HepG2 (cell line): Measurements from ENCODE around the gene DHFR2. TPM values are rescaled to one million over a fixed set of nuclear protein-coding genes. Genes with fewer than 3 reads are reported as not detected.

Experiments used
- ATAC-seq: fragments of 200-7000 bp; cut with Tn5 transposase; 3 replicates; pipeline ENCODE4 v1.9.1; 2020; ENCODE audit warnings: mild to moderate bottlenecking, moderate library complexity
- BruUV-seq: library from RNA; stranded (reverse); fragments of 400-500 nt; replicated peaks from 2 replicates; lab custom pipeline; 2021; lab: Mats Ljungman, UMichigan
- CTCF ChIA-PET: fragments of 300-600 bp; formaldehyde crosslinking; extraction: SDS; loops from one replicate; lab custom pipeline; 2021; ENCODE audit warnings: low total read pairs, inconsistent platforms, low intra/inter-chr PET ratio; lab: Yijun Ruan, JAX
- POLR2A ChIA-PET: fragments of 350-600 bp; sonication (Branson Sonifier 250); formaldehyde crosslinking; loops from one replicate; lab custom pipeline; 2020; ENCODE audit warnings: antibody characterized with exemption, inconsistent platforms; lab: Yijun Ruan, JAX
- DNase-seq: peaks from one replicate; pipeline ENCODE4 v3.0.0-alpha.2; 2015; ENCODE audit warnings: low spot score
- FAIRE-seq: peaks from 3 replicates; lab custom pipeline; 2011; peaks lifted over from hg19 to GRCh38; lab: Jason Lieb, UNC
- H2AFZ ChIP-seq: one replicate; pipeline ENCODE4 v1.6.1; 2011; ENCODE audit warnings: low read length, inconsistent platforms
- H3K27ac ChIP-seq: fragments of 300-600 bp; 3 replicates; pipeline ENCODE4 v1.8.0; 2011; ENCODE audit warnings: mixed run types, mild to moderate bottlenecking, mixed read lengths, low read length, inconsistent platforms; ENCODE audit not compliant: insufficient read depth; ENCODE audit errors: extremely low read length
- H3K27me3 ChIP-seq, 2 experiments: fragments of 200-600 bp in 1 of 2; 2 replicates in 1 of 2; 3 replicates in 1 of 2; pipeline versions ENCODE4 v1.6.0 to v1.8.0; 2011; ENCODE audit warnings: low read length in 2 of 2, mild to moderate bottlenecking in 2 of 2, moderate library complexity in 2 of 2, inconsistent platforms in 1 of 2; ENCODE audit not compliant: insufficient read depth in 2 of 2, control insufficient read depth in 1 of 2
- H3K36me3 ChIP-seq, 2 experiments: fragments of 200-600 bp in 1 of 2; replicated peaks in 1 of 2; 2 replicates in 1 of 2; 3 replicates in 1 of 2; pipeline versions ENCODE4 v1.5.1 to v1.8.0; 2011; ENCODE audit warnings: low read length in 2 of 2, inconsistent platforms in 1 of 2; ENCODE audit not compliant: insufficient read depth in 2 of 2, control insufficient read depth in 1 of 2
- H3K4me1 ChIP-seq: 2 replicates; pipeline ENCODE4 v1.5.1; 2012; ENCODE audit warnings: low read length, inconsistent platforms; ENCODE audit not compliant: insufficient read depth
- H3K4me2 ChIP-seq: 2 replicates; pipeline ENCODE4 v1.6.0; 2011; ENCODE audit warnings: low read depth, low read length, inconsistent platforms
- H3K4me3 ChIP-seq, 3 experiments: fragments of 200-600 bp in 1 of 3; sonication (generic), shearing (Covaris generic) in 1 of 3; replicated peaks in 1 of 3; 2 replicates each; pipeline ENCODE4 v1.5.1; 2011 to 2016; ENCODE audit warnings: low read length in 3 of 3, inconsistent platforms in 2 of 3, low read depth in 2 of 3, mild to moderate bottlenecking in 2 of 3, control low read depth in 1 of 3, mixed read lengths in 1 of 3; ENCODE audit not compliant: insufficient read depth in 1 of 3
- H3K79me2 ChIP-seq: one replicate; pipeline ENCODE4 v1.6.1; 2011; ENCODE audit warnings: low read length, inconsistent platforms; ENCODE audit not compliant: insufficient read depth
- H3K9ac ChIP-seq: 2 replicates; pipeline ENCODE4 v1.6.0; 2011; ENCODE audit warnings: mild to moderate bottlenecking, low read depth, low read length, inconsistent platforms; ENCODE audit not compliant: insufficient read depth
- H3K9me3 ChIP-seq: 2 replicates; pipeline ENCODE4 v1.5.1; 2012; ENCODE audit warnings: mild to moderate bottlenecking, low read length
- H4K20me1 ChIP-seq: 2 replicates; pipeline ENCODE4 v1.6.0; 2011; ENCODE audit warnings: inconsistent platforms, mild to moderate bottlenecking, low read length, moderate library complexity; ENCODE audit not compliant: insufficient read depth
- NFRKB ChIP-seq: fragments of 450-650 bp; IDR thresholded peaks from 2 replicates; pipeline ENCODE4 v1.6.1; 2017
- THAP11 ChIP-seq: IDR thresholded peaks from 2 replicates; pipeline ENCODE4 v1.6.1; 2016; ENCODE audit warnings: missing biosample characterization, missing genetic modification reagents
- ZHX2 ChIP-seq, 2 experiments: sonication (generic) in 1 of 2; formaldehyde crosslinking in 1 of 2; IDR thresholded peaks; 2 replicates each; pipeline versions ENCODE4 v1.6.1 to v1.9.0; 2014 to 2022; ENCODE audit warnings: antibody characterized with exemption in 1 of 2, borderline replicate concordance in 1 of 2, inconsistent platforms in 1 of 2, low read depth in 1 of 2, missing genetic modification reagents in 1 of 2
- ZNF180 ChIP-seq: sonication (generic); formaldehyde crosslinking; IDR thresholded peaks from 2 replicates; pipeline ENCODE4 v1.4.0; 2020; ENCODE audit warnings: low read depth, missing genetic modification reagents, borderline replicate concordance
- ZNF496 ChIP-seq: sonication (generic); formaldehyde crosslinking; IDR thresholded peaks from 2 replicates; pipeline ENCODE4 v1.8.1; 2023; ENCODE audit warnings: mild to moderate bottlenecking, moderate library complexity, missing genetic modification reagents; ENCODE audit not compliant: insufficient replicate concordance
- ZNF597 ChIP-seq: sonication (generic); formaldehyde crosslinking; IDR thresholded peaks from 2 replicates; pipeline ENCODE4 v1.5.0; 2020; ENCODE audit warnings: missing genetic modification reagents
- ZSCAN5A ChIP-seq: sonication (generic); formaldehyde crosslinking; IDR thresholded peaks from 2 replicates; pipeline ENCODE4 v1.8.0; 2022; ENCODE audit warnings: mild to moderate bottlenecking, missing genetic modification reagents, borderline replicate concordance
- WGBS: methylation state at CpG from one replicate; pipeline ENCODE4 v1.1.6; 2017; ENCODE audit warnings: low lambda C conversion rate; 5-methylcytosine and 5-hydroxymethylcytosine counted together
- in situ Hi-C: cut with HindIII; loops from 2 replicates; pipeline ENCODE4 v1.10.0; 2017; ENCODE audit warnings: low pct_unique_long_range_greater_than_20kb; ENCODE audit not compliant: extremely low pct_ligation_motif_present
- intact Hi-C: fragments of 100-400 bp; cut with micrococcal nuclease; formaldehyde crosslinking; loops from one replicate; pipeline ENCODE4 v1.10.0; 2022; ENCODE audit not compliant: unreplicated experiment
- polyA plus RNA-seq, 8 experiments: library from polyadenylated mRNA; depleted of rRNA in 3 of 8; stranded (reverse) in 7 of 8; unstranded in 1 of 8; fragments of >200 nt; fragmentation: Illumina TruSeq in 4 of 8; extraction: Trizol in 4 of 8; gene quantifications; 2 replicates each; pipeline versions ENCODE4 v1.2.1 to v1.2.3, GENCODE V29; 2011 to 2016; ENCODE audit warnings: low read depth in 4 of 8, missing spikeins in 1 of 8, mixed read lengths in 1 of 8; ENCODE audit not compliant: insufficient read depth in 1 of 8
- total RNA-seq, 5 experiments: library from RNA; depleted of rRNA; stranded (reverse); fragments of >200 nt; fragmentation: Illumina TruSeq; extraction: Trizol; gene quantifications; 2 replicates each; pipeline ENCODE4 v1.2.3, GENCODE V29; 2016; ENCODE audit warnings: low read depth in 1 of 5

DHFR2 gene
- total and polyA plus RNA-seq, 2 of the 13 experiments (the other 11 are each of a cell fraction or from before 2014, with no cell fraction given) = 1.4 to 4.6 TPM

- no peak for ATAC-seq
- no peak for DNase-seq
- in situ Hi-C loops (no loop called here), intact Hi-C loops (no loop called here)
- Histone ChIP-seq H4K20me1 (no peaks in the 10 kb centered on the region), H3K79me2 (no peaks in the 10 kb centered on the region), H3K4me3 (no peak overlapping the region), H3K36me3 (no peaks in the 10 kb centered on the region; a peak in 2 of 5 replicates), H3K4me2 (no peak overlapping the region), H2AFZ (no peak overlapping the region), H3K9me3 (no peaks in the 10 kb centered on the region), H3K4me1 (no peaks in the 10 kb centered on the region), H3K27ac (no peak overlapping the region), H3K27me3 (no peaks in the 10 kb centered on the region), H3K9ac (no peak overlapping the region)
- ChIA-PET CTCF (no interaction called here), POLR2A (no interaction called here)
- TF ChIP-seq ZNF496 (CRISPR knock-in tag) = no peak
- TF ChIP-seq ZHX2 (IDR thresholded peaks at IDR 0.05; ENCODE audit: low read depth) = no peak
- no peak for TF ChIP-seq ZHX2 (CRISPR knock-in tag; IDR thresholded peaks at IDR 0.05; ENCODE audit: borderline replicate concordance)
- TF ChIP-seq ZSCAN5A (CRISPR knock-in tag) = no peak
- no peak for TF ChIP-seq ZNF597 (CRISPR knock-in tag)
- TF ChIP-seq THAP11 (CRISPR knock-in tag) = no peak
- no peak for TF ChIP-seq NFRKB
- no peak for TF ChIP-seq ZNF180 (CRISPR knock-in tag)
- WGBS = 94% methylated on average over 5 of the region's 5 CpGs
- no peak for FAIRE-seq
- no TSS peak for BruUV-seq
Observed at GRCh38 chr3:94106268-94106667, 43.6 kb upstream of the DHFR2 start.
